WTC11 (cell line): Measurements from ENCODE around the gene TIMP2. TPM values are rescaled to one million over a fixed set of nuclear protein-coding genes. Genes with fewer than 3 reads are reported as not detected.

ENCODE experiments used
- ATAC-seq: fragments of 200-7000 bp; cut with Tn5 transposase; 2 replicates; pipeline ENCODE4 v1.10.0; 2021; ENCODE audit warnings: mild to moderate bottlenecking, moderate library complexity
- CTCF ChIA-PET: fragments of 300-600 bp; sonication (Branson Sonifier 250); formaldehyde crosslinking; loops from one replicate; lab custom pipeline; 2021; ENCODE audit warnings: antibody characterized with exemption; lab: Charles Lee
- POLR2A ChIA-PET: fragments of 350-600 bp; sonication (Branson Sonifier 250); formaldehyde crosslinking; loops from one replicate; lab custom pipeline; 2021; ENCODE audit warnings: antibody characterized with exemption; lab: Charles Lee
- DNase-seq: peaks from one replicate; pipeline ENCODE4 v3.0.0; 2021; ENCODE audit warnings: low spot score
- H3K27ac Mint-ChIP-seq: 2 replicates; pipeline ENCODE4 v1.8.0; 2021; ENCODE audit warnings: mixed read lengths
- H3K27me3 Mint-ChIP-seq: 2 replicates; pipeline ENCODE4 v1.8.0; 2021; ENCODE audit warnings: low read depth, mild to moderate bottlenecking, moderate library complexity, mixed read lengths
- H3K36me3 Mint-ChIP-seq: 2 replicates; pipeline ENCODE4 v1.8.0; 2021; ENCODE audit warnings: mixed read lengths
- H3K4me1 Mint-ChIP-seq: 2 replicates; pipeline ENCODE4 v1.8.0; 2022; ENCODE audit warnings: mixed read lengths
- H3K4me3 Mint-ChIP-seq: 2 replicates; pipeline ENCODE4 v1.8.0; 2021; ENCODE audit warnings: mild to moderate bottlenecking, moderate library complexity, mixed read lengths
- H3K9me3 Mint-ChIP-seq: 2 replicates; pipeline ENCODE4 v1.8.0; 2021; ENCODE audit warnings: mixed read lengths
- CREM ChIP-seq: sonication (generic); formaldehyde crosslinking; IDR thresholded peaks from 2 replicates; pipeline ENCODE4 v1.8.1; 2022; ENCODE audit warnings: mild to moderate bottlenecking, missing genetic modification reagents, moderate library complexity
- E2F1 ChIP-seq: sonication (generic); formaldehyde crosslinking; IDR thresholded peaks from 2 replicates; pipeline ENCODE4 v1.8.0; 2022; ENCODE audit warnings: mild to moderate bottlenecking, missing genetic modification reagents
- ELF4 ChIP-seq: sonication (generic); formaldehyde crosslinking; IDR thresholded peaks from 2 replicates; pipeline ENCODE4 v1.8.1; 2022; ENCODE audit warnings: low read depth, mild to moderate bottlenecking, moderate library complexity, missing genetic modification reagents
- ESRRA ChIP-seq: sonication (generic); formaldehyde crosslinking; IDR thresholded peaks from 2 replicates; pipeline ENCODE4 v1.8.1; 2022; ENCODE audit warnings: mild to moderate bottlenecking, missing genetic modification reagents, borderline replicate concordance
- ETV6 ChIP-seq: sonication (generic); formaldehyde crosslinking; IDR thresholded peaks from 2 replicates; pipeline ENCODE4 v1.8.1; 2022; ENCODE audit warnings: mild to moderate bottlenecking, missing genetic modification reagents
- FOXK1 ChIP-seq: sonication (generic); formaldehyde crosslinking; IDR thresholded peaks from 2 replicates; pipeline ENCODE4 v1.8.0; 2022; ENCODE audit warnings: mild to moderate bottlenecking, moderate library complexity, missing genetic modification reagents
- FOXP1 ChIP-seq: sonication (generic); formaldehyde crosslinking; IDR thresholded peaks from 2 replicates; pipeline ENCODE4 v1.8.0; 2022; ENCODE audit warnings: missing genetic modification reagents, mild to moderate bottlenecking, moderate library complexity, borderline replicate concordance
- IRF2 ChIP-seq: sonication (generic); formaldehyde crosslinking; IDR thresholded peaks from 2 replicates; pipeline ENCODE4 v1.8.0; 2022; ENCODE audit warnings: low read depth, missing genetic modification reagents, borderline replicate concordance
- MYBL2 ChIP-seq: sonication (generic); formaldehyde crosslinking; IDR thresholded peaks from 2 replicates; pipeline ENCODE4 v1.8.1; 2023; ENCODE audit warnings: mild to moderate bottlenecking, moderate library complexity, missing genetic modification reagents
- RELA ChIP-seq: sonication (generic); formaldehyde crosslinking; IDR thresholded peaks from 2 replicates; pipeline ENCODE4 v1.8.1; 2022; ENCODE audit warnings: missing genetic modification reagents, mild to moderate bottlenecking, borderline replicate concordance
- TCF7 ChIP-seq: sonication (generic); formaldehyde crosslinking; IDR thresholded peaks from 2 replicates; pipeline ENCODE4 v1.8.0; 2022; ENCODE audit warnings: mild to moderate bottlenecking, low read depth, missing genetic modification reagents, moderate library complexity
- ZNF263 ChIP-seq: sonication (generic); formaldehyde crosslinking; IDR thresholded peaks from 2 replicates; pipeline ENCODE4 v1.8.1; 2022; ENCODE audit warnings: low read depth, mild to moderate bottlenecking, moderate library complexity, missing genetic modification reagents
- ZNF281 ChIP-seq: sonication (generic); formaldehyde crosslinking; IDR thresholded peaks from 2 replicates; pipeline ENCODE4 v1.8.0; 2023; ENCODE audit warnings: mild to moderate bottlenecking, missing genetic modification reagents
- ZNF317 ChIP-seq: sonication (generic); formaldehyde crosslinking; IDR thresholded peaks from 2 replicates; pipeline ENCODE4 v1.8.1; 2023; ENCODE audit warnings: low read depth, mild to moderate bottlenecking, moderate library complexity, missing genetic modification reagents, borderline replicate concordance
- ZNF396 ChIP-seq: fragments of 250-450 bp; sonication (Bioruptor Pico); IDR thresholded peaks from 2 replicates; pipeline ENCODE4 v1.8.0; 2021; ENCODE audit warnings: mild to moderate bottlenecking, moderate library complexity, borderline replicate concordance
- total RNA-seq: library from RNA; stranded (reverse); gene quantifications from 3 replicates; pipeline ENCODE4 v1.2.3, GENCODE V29; 2021
- TF ChIP-seq, protein P1 (sequence below): sonication (generic); formaldehyde crosslinking; IDR thresholded peaks from 2 replicates; pipeline ENCODE4 v1.8.0; 2023; ENCODE audit warnings: missing genetic modification reagents, mild to moderate bottlenecking, borderline replicate concordance

TIMP2 gene
- total RNA-seq, 1 experiment from 2014 or later: 37.1 TPM

DNA sequence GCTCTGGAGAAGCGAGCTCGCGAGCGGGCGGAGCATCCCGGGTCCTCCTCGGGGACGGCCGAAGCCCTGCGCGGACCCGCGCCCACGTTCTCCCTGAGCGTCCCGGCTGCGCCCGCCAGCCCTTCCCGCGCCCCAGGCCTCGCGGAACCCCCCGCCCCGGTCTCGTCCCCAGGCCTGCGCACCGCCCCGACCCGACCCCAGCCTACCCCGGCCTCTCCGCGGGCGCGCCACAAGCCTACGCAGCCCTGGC is 84.7 kb downstream of the TIMP2 start:
- H3K4me1 Mint-ChIP-seq: peaks cover 21% of the 10 kb centered on the region
- H3K9me3 Mint-ChIP-seq: no peaks in the 10 kb centered on the region
- H3K27ac Mint-ChIP-seq: no peak overlapping the region
- ATAC-seq (no peak), DNase-seq (no peak)
- no peaks in the 10 kb centered on the region for H3K27me3 Mint-ChIP-seq
- peaks cover 23% of the 10 kb centered on the region for H3K36me3 Mint-ChIP-seq
- ChIA-PET CTCF (interaction anchor here (1.2 to 4.2 kb wide), 2 partner anchors 12 to 25 kb away, joined by 10 to 27 read pairs; no protein-coding TSS in a partner anchor), POLR2A (no interaction called here)
- no peak for TF ChIP-seq IRF2 (CRISPR knock-in tag)
- 0 out of 2 replicates have a peak, but pooled peaks have one; percentile 22 for TF ChIP-seq TCF7 (CRISPR knock-in tag)
- peak; percentile 62; the same call in 1 of the 2 replicates for TF ChIP-seq MYBL2 (CRISPR knock-in tag)
- no peak for TF ChIP-seq ESRRA (CRISPR knock-in tag)
- TF ChIP-seq ZNF281 (CRISPR knock-in tag): 0 out of 2 replicates have a peak, but pooled peaks have one; percentile 6
- H3K4me3 Mint-ChIP-seq: peak overlapping the region; percentile 84

GRCh38 chr17:78839762-78840529 is 85.2 kb downstream of the TIMP2 start:
- no peaks in the 10 kb centered on the region for H3K9me3 Mint-ChIP-seq
- CTCF ChIA-PET: interaction anchor here (1.2 to 4.2 kb wide), 2 partner anchors 13 to 26 kb away, joined by 10 to 27 read pairs; no protein-coding TSS in a partner anchor

GRCh38 chr17:78839235-78839761 is 85.9 kb downstream of the TIMP2 start:
- peaks cover 21% of the 10 kb centered on the region for H3K4me1 Mint-ChIP-seq
- DNase-seq: no peak
- no peak for TF ChIP-seq RELA (CRISPR knock-in tag)
- TF ChIP-seq ZNF263 (CRISPR knock-in tag): no peak
- no peak for TF ChIP-seq ZNF317 (CRISPR knock-in tag)
- no peak for TF ChIP-seq FOXP1 (CRISPR knock-in tag)
- no peak for TF ChIP-seq E2F1 (CRISPR knock-in tag)
- TF ChIP-seq ETV6 (CRISPR knock-in tag): no peak
- TF ChIP-seq ELF4: no peak
- no peak for TF ChIP-seq CREM
- TF ChIP-seq, all 79 proteins: peak for 0
- H3K27me3 Mint-ChIP-seq: no peaks in the 10 kb centered on the region
- peak overlapping the region; percentile 84 for H3K4me3 Mint-ChIP-seq
- CTCF ChIA-PET: interaction anchor here (1.3 kb wide), 1 partner anchor 132 kb away, joined by 3 read pairs; no protein-coding TSS in a partner anchor
- POLR2A ChIA-PET: no interaction called here
- no peaks in the 10 kb centered on the region for H3K9me3 Mint-ChIP-seq
- no peak for ATAC-seq
- peaks cover 30% of the 10 kb centered on the region for H3K36me3 Mint-ChIP-seq
- H3K27ac Mint-ChIP-seq: peak overlapping the region; percentile 19

More at GRCh38 chr17:78839762-78840529, 85.2 kb downstream of the TIMP2 start:
- no peak for ATAC-seq
- POLR2A ChIA-PET: no interaction called here
- H3K4me1 Mint-ChIP-seq: peaks cover 21% of the 10 kb centered on the region
- TF ChIP-seq FOXK1 (CRISPR knock-in tag) (no peak), ZNF396 (CRISPR knock-in tag) (no peak)
- TF ChIP-seq, protein P1, sequence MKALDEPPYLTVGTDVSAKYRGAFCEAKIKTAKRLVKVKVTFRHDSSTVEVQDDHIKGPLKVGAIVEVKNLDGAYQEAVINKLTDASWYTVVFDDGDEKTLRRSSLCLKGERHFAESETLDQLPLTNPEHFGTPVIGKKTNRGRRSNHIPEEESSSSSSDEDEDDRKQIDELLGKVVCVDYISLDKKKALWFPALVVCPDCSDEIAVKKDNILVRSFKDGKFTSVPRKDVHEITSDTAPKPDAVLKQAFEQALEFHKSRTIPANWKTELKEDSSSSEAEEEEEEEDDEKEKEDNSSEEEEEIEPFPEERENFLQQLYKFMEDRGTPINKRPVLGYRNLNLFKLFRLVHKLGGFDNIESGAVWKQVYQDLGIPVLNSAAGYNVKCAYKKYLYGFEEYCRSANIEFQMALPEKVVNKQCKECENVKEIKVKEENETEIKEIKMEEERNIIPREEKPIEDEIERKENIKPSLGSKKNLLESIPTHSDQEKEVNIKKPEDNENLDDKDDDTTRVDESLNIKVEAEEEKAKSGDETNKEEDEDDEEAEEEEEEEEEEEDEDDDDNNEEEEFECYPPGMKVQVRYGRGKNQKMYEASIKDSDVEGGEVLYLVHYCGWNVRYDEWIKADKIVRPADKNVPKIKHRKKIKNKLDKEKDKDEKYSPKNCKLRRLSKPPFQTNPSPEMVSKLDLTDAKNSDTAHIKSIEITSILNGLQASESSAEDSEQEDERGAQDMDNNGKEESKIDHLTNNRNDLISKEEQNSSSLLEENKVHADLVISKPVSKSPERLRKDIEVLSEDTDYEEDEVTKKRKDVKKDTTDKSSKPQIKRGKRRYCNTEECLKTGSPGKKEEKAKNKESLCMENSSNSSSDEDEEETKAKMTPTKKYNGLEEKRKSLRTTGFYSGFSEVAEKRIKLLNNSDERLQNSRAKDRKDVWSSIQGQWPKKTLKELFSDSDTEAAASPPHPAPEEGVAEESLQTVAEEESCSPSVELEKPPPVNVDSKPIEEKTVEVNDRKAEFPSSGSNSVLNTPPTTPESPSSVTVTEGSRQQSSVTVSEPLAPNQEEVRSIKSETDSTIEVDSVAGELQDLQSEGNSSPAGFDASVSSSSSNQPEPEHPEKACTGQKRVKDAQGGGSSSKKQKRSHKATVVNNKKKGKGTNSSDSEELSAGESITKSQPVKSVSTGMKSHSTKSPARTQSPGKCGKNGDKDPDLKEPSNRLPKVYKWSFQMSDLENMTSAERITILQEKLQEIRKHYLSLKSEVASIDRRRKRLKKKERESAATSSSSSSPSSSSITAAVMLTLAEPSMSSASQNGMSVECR (CRISPR knock-in tag): peak; percentile 84
- TF ChIP-seq, all 79 proteins: peak for 1
- no peaks in the 10 kb centered on the region for H3K27me3 Mint-ChIP-seq
- H3K4me3 Mint-ChIP-seq: peak overlapping the region; percentile 84
- DNase-seq: no peak
- H3K27ac Mint-ChIP-seq: peak overlapping the region; percentile 19
- H3K36me3 Mint-ChIP-seq: peaks cover 28% of the 10 kb centered on the region
